GM12892 (cell line): ENCODE measurements around the gene WNT7B.

Experiments
- POLR2A ChIP-seq: IDR thresholded peaks from 2 replicates; pipeline ENCODE4 v1.6.1; 2011; ENCODE audit warnings: low read depth, low read length, control low read depth
- POLR2AphosphoS5 ChIP-seq: IDR thresholded peaks from 2 replicates; pipeline ENCODE4 v1.6.1; 2011; ENCODE audit warnings: low read depth, low read length, control low read depth
- TAF1 ChIP-seq: IDR thresholded peaks from 2 replicates; pipeline ENCODE4 v1.6.1; 2011; ENCODE audit warnings: low read depth, mild to moderate bottlenecking, control low read depth, low read length, borderline replicate concordance

DNA sequence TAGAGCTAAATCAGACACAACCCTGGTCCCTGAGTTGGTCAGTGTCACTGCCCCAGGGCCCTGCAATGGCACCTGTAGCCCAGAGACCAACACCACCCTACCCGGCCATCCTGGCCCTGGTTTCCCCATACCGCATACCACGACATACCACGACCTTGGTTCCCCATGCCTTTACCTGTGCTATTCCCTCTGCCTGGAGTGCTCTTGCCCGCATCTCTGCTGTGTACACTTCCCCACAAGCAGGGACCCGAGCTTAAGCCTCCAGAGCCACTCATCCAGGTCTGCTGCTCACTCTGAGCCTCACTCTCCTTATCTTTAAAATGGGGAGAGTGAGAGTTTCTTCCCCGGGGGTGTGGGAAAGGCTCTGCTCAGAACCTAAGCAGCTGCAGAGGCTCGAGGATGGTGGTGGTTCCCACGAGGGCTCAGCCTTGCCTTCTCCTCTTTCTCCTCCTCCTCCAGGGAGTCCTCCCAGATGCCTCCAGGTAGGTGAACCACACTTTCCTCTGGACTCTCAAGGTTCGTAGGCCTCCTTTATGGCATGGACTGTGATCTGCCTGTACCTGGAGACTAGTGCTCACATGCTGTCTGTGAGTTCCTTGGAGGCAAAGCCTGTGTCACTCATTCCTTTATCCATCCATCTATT, 48.1 kb downstream of the WNT7B start:
- no peak for TF ChIP-seq POLR2A
- no peak for TF ChIP-seq TAF1
- no peak for TF ChIP-seq POLR2AphosphoS5
